A549 (cell line): ENCODE measurements around the gene DUSP1. TPM values are rescaled to one million over a fixed set of nuclear protein-coding genes. Genes with fewer than 3 reads are reported as not detected.

Experiments
- ATOH8 ChIP-seq: fragments of 250-450 bp; sonication (Bioruptor Pico); IDR thresholded peaks from 2 replicates; pipeline ENCODE4 v1.5.0; 2020; ENCODE audit warnings: low read depth, mild to moderate bottlenecking, moderate library complexity
- BCL3 ChIP-seq: fragments of >200 bp; sonication (Bioruptor Twin); formaldehyde crosslinking; IDR thresholded peaks from 3 replicates; pipeline ENCODE4 v1.6.1; 2016
- CBX2 ChIP-seq: fragments of 200-600 bp; sonication (generic); IDR thresholded peaks from 2 replicates; pipeline ENCODE4 v1.6.1; 2016; ENCODE audit warnings: low read depth, mild to moderate bottlenecking, borderline replicate concordance
- CTCF ChIP-seq: fragments of >200 bp; sonication (Bioruptor Twin); formaldehyde crosslinking; IDR thresholded peaks from 3 replicates; pipeline ENCODE4 v1.5.1; 2016
- E2F6 ChIP-seq: IDR thresholded peaks from 2 replicates; pipeline ENCODE4 v1.6.1; 2012; ENCODE audit warnings: low read depth, borderline replicate concordance
- EHF ChIP-seq: fragments of 250-450 bp; sonication (Bioruptor Pico); IDR thresholded peaks from 2 replicates; pipeline ENCODE4 v1.5.0; 2020; ENCODE audit warnings: mild to moderate bottlenecking
- EP300 ChIP-seq, 2 experiments: fragments of >200 bp; sonication (Bioruptor Twin); formaldehyde crosslinking; IDR thresholded peaks; 2 replicates in 1 of 2; 3 replicates in 1 of 2; pipeline ENCODE4 v1.6.1; 2016 to 2017
- FOSB ChIP-seq: fragments of 250-450 bp; sonication (Bioruptor Pico); IDR thresholded peaks from 2 replicates; pipeline ENCODE4 v1.5.0; 2020; ENCODE audit warnings: mild to moderate bottlenecking, moderate library complexity
- GATA3 ChIP-seq: IDR thresholded peaks from 2 replicates; pipeline ENCODE4 v1.6.1; 2012; ENCODE audit warnings: borderline replicate concordance
- HEYL ChIP-seq: fragments of 250-450 bp; sonication (Bioruptor Pico); IDR thresholded peaks from 2 replicates; pipeline ENCODE4 v1.8.0; 2021; ENCODE audit warnings: mild to moderate bottlenecking, moderate library complexity
- JUNB ChIP-seq: fragments of >200 bp; sonication (Bioruptor Twin); formaldehyde crosslinking; IDR thresholded peaks from 2 replicates; pipeline ENCODE4 v1.6.1; 2016
- KDM1A ChIP-seq: fragments of 200-600 bp; sonication (generic); IDR thresholded peaks from 2 replicates; pipeline ENCODE4 v1.6.1; 2016; ENCODE audit warnings: low read depth, mild to moderate bottlenecking
- MAX ChIP-seq: IDR thresholded peaks from 2 replicates; pipeline ENCODE4 v1.6.1; 2012
- NFE2L2 ChIP-seq: fragments of 150-350 bp; conservative IDR thresholded peaks from 2 replicates; pipeline ENCODE4 v1.6.1; 2014; ENCODE audit warnings: low read length
- PBX3 ChIP-seq: IDR thresholded peaks from 2 replicates; pipeline ENCODE4 v1.6.1; 2012
- RARB ChIP-seq: fragments of 250-450 bp; sonication (Bioruptor Pico); IDR thresholded peaks from 2 replicates; pipeline ENCODE4 v1.8.0; 2021; ENCODE audit warnings: mild to moderate bottlenecking, moderate library complexity
- RCOR1 ChIP-seq: fragments of 150-350 bp; IDR thresholded peaks from 2 replicates; pipeline ENCODE4 v1.6.1; 2014; ENCODE audit warnings: antibody characterized with exemption, low read length, low read depth
- REST ChIP-seq: fragments of 200-600 bp; sonication (generic); IDR thresholded peaks from 2 replicates; pipeline ENCODE4 v1.6.1; 2016; ENCODE audit warnings: antibody characterized with exemption, mild to moderate bottlenecking, moderate library complexity
- TP53 ChIP-seq: fragments of 250-450 bp; sonication (Bioruptor Pico); IDR thresholded peaks from 2 replicates; pipeline ENCODE4 v1.5.0; 2021; ENCODE audit warnings: mild to moderate bottlenecking, moderate library complexity
- USF2 ChIP-seq: fragments of 450-650 bp; IDR thresholded peaks from 2 replicates; pipeline ENCODE4 v1.6.1; 2014; ENCODE audit warnings: antibody characterized with exemption
- polyA plus RNA-seq, 4 experiments: library from polyadenylated mRNA; depleted of rRNA in 3 of 4; stranded (reverse); fragments of >200 nt; fragmentation: RNase III in 1 of 4; extraction: RNeasy Plus Mini Kit Qiagen cat#74134 plus additional on column Dnase treatment in 1 of 4; gene quantifications; 2 replicates in 3 of 4; 3 replicates in 1 of 4; pipeline ENCODE4 v1.2.3, GENCODE V29; 2011 to 2017

Gene DUSP1
- polyA plus RNA-seq, 2 of the 4 experiments (the other 2 are of a cell fraction), result 207 to 594 TPM

GRCh38 chr5:172766287-172767108 lies 4.5 kb downstream of the DUSP1 start (continued):
- TF ChIP-seq TP53 (CRISPR knock-in tag) (peak; percentile 97), HEYL (CRISPR knock-in tag) (peak; percentile 38; the same call in 1 of the 2 replicates), GATA3 (no peak; the same call in 1 of the 2 replicates), FOSB (CRISPR knock-in tag) (peak; percentile 99), E2F6 (no peak), PBX3 (no peak; the same call in none of the 2 replicates), ATOH8 (CRISPR knock-in tag) (peak; percentile 82; the same call in 1 of the 2 replicates), RARB (peak; percentile 96), BCL3 (peak; percentile 40; the same call in 2 of the 3 replicates), EHF (CRISPR knock-in tag) (peak; percentile 88), NFE2L2 (no peak; the same call in 1 of the 2 replicates), REST (0 out of 2 replicates have a peak, but pooled peaks have one; percentile 14), JUNB (peak; percentile 21; the same call in 1 of the 2 replicates), CBX2 (no peak), EP300 (IDR thresholded peaks at IDR 0.05) (no peak), USF2 (0 out of 2 replicates have a peak, but pooled peaks have one; percentile 9), KDM1A (no peak), MAX (peak; percentile 71), CTCF (no peak), RCOR1 (no peak)
- TF ChIP-seq, all 56 proteins: peak for 25
